Amygdala (tissue), 56 donors: ENCODE measurements around the gene SOS2.
A peak's percentile ranks its signal among the peaks of the same experiment; 100 is the strongest.

Source experiments
- DNase-seq, 56 donors: peaks; one replicate each; lab custom pipeline; 2025; lab: John Stamatoyannopoulos, UW

The SOS2 gene

GRCh38 chr14:50231475-50232275, at the start of gene SOS2:
Gene SOS2, minus strand, starts transcription at chr14:50231578. Its CDS starts 295 bp downstream, at chr14:50231283.
- peak; percentile 33 to 96 (median 86) for DNase-seq

- DNase-seq, result no peak
Observed at GRCh38 chr14:50272498-50272897, 41.1 kb upstream of the SOS2 start.

GRCh38 chr14:50270932-50271331, 39.6 kb upstream of the SOS2 start:
- no peak for DNase-seq

- DNase-seq, result no peak
Observed at GRCh38 chr14:50265029-50265428, 33.7 kb upstream of the SOS2 start.

GRCh38 chr14:50263321-50263720, 31.9 kb upstream of the SOS2 start:
- no peak for DNase-seq

GRCh38 chr14:50262865-50263264, 31.5 kb upstream of the SOS2 start:
- DNase-seq, result no peak

- DNase-seq, result peak in 1 of 56 donors; percentile 2
Observed at GRCh38 chr14:50260511-50260910, 29.1 kb upstream of the SOS2 start.

GRCh38 chr14:50260072-50260471, 28.7 kb upstream of the SOS2 start:
- DNase-seq, result no peak

- no peak for DNase-seq
Observed at GRCh38 chr14:50257732-50258131, 26.4 kb upstream of the SOS2 start.

- DNase-seq, result no peak
Observed at GRCh38 chr14:50254248-50254647, 22.9 kb upstream of the SOS2 start.

- no peak for DNase-seq
Observed at GRCh38 chr14:50249136-50249775, 17.9 kb upstream of the SOS2 start.

GRCh38 chr14:50247245-50247644, 15.9 kb upstream of the SOS2 start:
- DNase-seq, result no peak

- no peak for DNase-seq
Observed at GRCh38 chr14:50242566-50243310, 11.4 kb upstream of the SOS2 start.

GRCh38 chr14:50242096-50242495, 10.7 kb upstream of the SOS2 start:
- no peak for DNase-seq

GRCh38 chr14:50237427-50237826, 6.0 kb upstream of the SOS2 start:
- DNase-seq, result no peak

GRCh38 chr14:50233951-50234250, 2.5 kb upstream of the SOS2 start:
- DNase-seq, result no peak

GRCh38 chr14:50233166-50233950, 2.0 kb upstream of the SOS2 start:
- DNase-seq, result no peak

- DNase-seq, result peak in 3 of 56 donors; percentile 25 to 46 (median 29)
Observed at GRCh38 chr14:50232276-50232642, 881 bp upstream of the SOS2 start.

- peak in 44 of 56 donors; percentile 2 to 70 (median 32) for DNase-seq
Observed at GRCh38 chr14:50230701-50231474, 490 bp downstream of the SOS2 start.

GRCh38 chr14:50230401-50230700, 1.0 kb downstream of the SOS2 start:
- DNase-seq, result peak in 1 of 56 donors; percentile 5
